Karpas-422 (cell line): ENCODE data around the gene BCL2L11. TPM values are rescaled to one million over a fixed set of nuclear protein-coding genes. Genes with fewer than 3 reads are reported as not detected.

Source experiments
- DNase-seq: peaks from one replicate; pipeline ENCODE4 v3.0.0-alpha.2; 2015
- H2AFZ ChIP-seq: fragments of 200-600 bp; sonication (generic); 2 replicates; pipeline ENCODE4 v1.6.1; 2014; ENCODE audit warnings: antibody characterized with exemption, low read length, mixed read lengths
- H3K27ac ChIP-seq: fragments of 200-600 bp; sonication (generic); 2 replicates; pipeline ENCODE4 v1.5.1; 2014; ENCODE audit warnings: mild to moderate bottlenecking, low read length, moderate library complexity
- H3K27me3 ChIP-seq: fragments of 200-600 bp; sonication (generic); 2 replicates; pipeline ENCODE4 v1.6.1; 2014; ENCODE audit warnings: low read length, mixed read lengths
- H3K36me3 ChIP-seq: fragments of 200-600 bp; sonication (generic); 2 replicates; pipeline ENCODE4 v1.6.1; 2014; ENCODE audit warnings: low read length, mixed read lengths; ENCODE audit not compliant: insufficient read depth
- H3K4me1 ChIP-seq: fragments of 200-600 bp; sonication (generic); 2 replicates; pipeline ENCODE4 v1.6.1; 2014; ENCODE audit warnings: mild to moderate bottlenecking, low read length, mixed read lengths
- H3K4me2 ChIP-seq: fragments of 200-600 bp; sonication (generic); 2 replicates; pipeline ENCODE4 v1.6.1; 2014; ENCODE audit warnings: low read length, low read depth, mild to moderate bottlenecking; ENCODE audit not compliant: poor library complexity, severe bottlenecking
- H3K4me3 ChIP-seq: fragments of 200-600 bp; sonication (generic); 2 replicates; pipeline ENCODE4 v1.5.1; 2014; ENCODE audit warnings: mild to moderate bottlenecking, antibody characterized with exemption, low read length, mixed read lengths
- H3K79me2 ChIP-seq: fragments of 200-600 bp; sonication (generic); 2 replicates; pipeline ENCODE4 v1.6.1; 2014; ENCODE audit warnings: mild to moderate bottlenecking, low read length, mixed read lengths
- H3K9ac ChIP-seq: fragments of 200-600 bp; sonication (generic); 2 replicates; pipeline ENCODE4 v1.6.0; 2014; ENCODE audit warnings: low read length
- H3K9me2 ChIP-seq: fragments of 200-600 bp; sonication (generic), shearing (Covaris generic); replicated peaks from 2 replicates; pipeline ENCODE4 v1.6.0; 2014; ENCODE audit warnings: mild to moderate bottlenecking, low read length, moderate library complexity; ENCODE audit not compliant: insufficient read depth
- H3K9me3 ChIP-seq: fragments of 300-700, 200-600 bp; sonication (generic); 2 replicates; pipeline ENCODE4 v1.6.1; 2014; ENCODE audit warnings: low read length, mixed read lengths
- H4K20me1 ChIP-seq: fragments of 200-600 bp; sonication (generic); 2 replicates; pipeline ENCODE4 v1.6.1; 2014; ENCODE audit warnings: mild to moderate bottlenecking, antibody characterized with exemption, low read length, low read depth; ENCODE audit not compliant: insufficient read depth
- total RNA-seq: library from RNA; depleted of rRNA; stranded (reverse); fragments of >200 nt; shearing (Covaris generic); gene quantifications from 2 replicates; pipeline ENCODE4 v1.2.3, GENCODE V29; 2014; ENCODE audit warnings: low replicate concordance

BCL2L11 gene
- total RNA-seq, 1 experiment from 2014 or later = 51.9 TPM

- H3K79me2 ChIP-seq = no peaks in the 10 kb centered on the region
These were observed 50.7 kb downstream of the BCL2L11 start for GRCh38 chr2:111171337-111171930.

GRCh38 chr2:111172666-111173065 lies 52.0 kb downstream of the BCL2L11 start:
- Histone ChIP-seq H3K9me3 (no peaks in the 10 kb centered on the region), H3K9ac (no peak overlapping the region), H3K36me3 (no peaks in the 10 kb centered on the region), H3K9me2 (no peaks in the 10 kb centered on the region), H3K4me2 (no peak overlapping the region), H3K79me2 (no peaks in the 10 kb centered on the region), H3K27ac (no peak overlapping the region), H3K27me3 (no peaks in the 10 kb centered on the region), H3K4me3 (no peak overlapping the region), H3K4me1 (peaks cover 35% of the 10 kb centered on the region), H2AFZ (no peak overlapping the region), H4K20me1 (no peaks in the 10 kb centered on the region; the same call in 1 of the 2 replicates)
- DNase-seq = no peak

More at GRCh38 chr2:111171337-111171930, 50.7 kb downstream of the BCL2L11 start:
- no peak overlapping the region for H2AFZ ChIP-seq
- H3K27me3 ChIP-seq = no peaks in the 10 kb centered on the region
- H3K4me3 ChIP-seq = no peak overlapping the region
- no peak overlapping the region for H3K9ac ChIP-seq
- no peaks in the 10 kb centered on the region for H3K9me3 ChIP-seq
- no peak for DNase-seq
- peaks cover 47% of the 10 kb centered on the region for H3K4me1 ChIP-seq
- H3K27ac ChIP-seq = no peak overlapping the region
- H3K4me2 ChIP-seq = no peak overlapping the region
- H4K20me1 ChIP-seq = peaks cover 5% of the 10 kb centered on the region
- H3K9me2 ChIP-seq = no peaks in the 10 kb centered on the region
- peaks cover 4% of the 10 kb centered on the region; the same call in 1 of the 2 replicates for H3K36me3 ChIP-seq

GRCh38 chr2:111173338-111173737 lies 52.6 kb downstream of the BCL2L11 start:
- Histone ChIP-seq H3K9me2 (no peaks in the 10 kb centered on the region), H3K36me3 (no peaks in the 10 kb centered on the region), H3K27ac (no peak overlapping the region), H2AFZ (no peak overlapping the region), H3K4me3 (no peak overlapping the region), H4K20me1 (no peaks in the 10 kb centered on the region), H3K9me3 (no peaks in the 10 kb centered on the region), H3K4me2 (no peak overlapping the region), H3K27me3 (no peaks in the 10 kb centered on the region), H3K9ac (no peak overlapping the region), H3K4me1 (peaks cover 28% of the 10 kb centered on the region), H3K79me2 (no peaks in the 10 kb centered on the region)
- no peak for DNase-seq

GRCh38 chr2:111173856-111174255 lies 53.1 kb downstream of the BCL2L11 start:
- H3K79me2 ChIP-seq = no peaks in the 10 kb centered on the region
- H3K36me3 ChIP-seq = no peaks in the 10 kb centered on the region
- H3K4me1 ChIP-seq = peaks cover 23% of the 10 kb centered on the region
- no peaks in the 10 kb centered on the region for H4K20me1 ChIP-seq
- H3K9me3 ChIP-seq = no peaks in the 10 kb centered on the region
- H3K27me3 ChIP-seq = no peaks in the 10 kb centered on the region
- H3K4me2 ChIP-seq = no peak overlapping the region
- no peak overlapping the region for H3K4me3 ChIP-seq
- DNase-seq = no peak
- no peak overlapping the region for H3K27ac ChIP-seq
- no peaks in the 10 kb centered on the region for H3K9me2 ChIP-seq
- H3K9ac ChIP-seq = no peak overlapping the region
- no peak overlapping the region for H2AFZ ChIP-seq

- Histone ChIP-seq H3K4me3 (no peak overlapping the region), H3K9me2 (no peaks in the 10 kb centered on the region), H3K4me2 (no peak overlapping the region), H3K4me1 (peaks cover 9% of the 10 kb centered on the region), H4K20me1 (no peaks in the 10 kb centered on the region), H3K9me3 (no peaks in the 10 kb centered on the region), H3K79me2 (no peaks in the 10 kb centered on the region), H3K9ac (no peak overlapping the region), H3K36me3 (no peaks in the 10 kb centered on the region), H3K27ac (no peak overlapping the region), H3K27me3 (no peaks in the 10 kb centered on the region), H2AFZ (no peak overlapping the region)
- no peak for DNase-seq
These were observed 54.9 kb downstream of the BCL2L11 start for GRCh38 chr2:111175615-111176014.

- Histone ChIP-seq H3K27me3 (no peaks in the 10 kb centered on the region), H3K9me3 (no peaks in the 10 kb centered on the region), H3K9ac (no peak overlapping the region), H3K9me2 (no peaks in the 10 kb centered on the region), H4K20me1 (no peaks in the 10 kb centered on the region), H3K27ac (no peak overlapping the region), H3K4me1 (peaks cover 9% of the 10 kb centered on the region), H3K36me3 (no peaks in the 10 kb centered on the region), H3K4me2 (no peak overlapping the region), H3K79me2 (no peaks in the 10 kb centered on the region), H3K4me3 (no peak overlapping the region), H2AFZ (no peak overlapping the region)
- DNase-seq = no peak
These were observed 55.7 kb downstream of the BCL2L11 start for GRCh38 chr2:111176388-111176787.

- no peaks in the 10 kb centered on the region for H3K36me3 ChIP-seq
- H3K79me2 ChIP-seq = no peaks in the 10 kb centered on the region
- H3K4me1 ChIP-seq = peaks cover 9% of the 10 kb centered on the region
- H3K27me3 ChIP-seq = no peaks in the 10 kb centered on the region
- H3K9me3 ChIP-seq = no peaks in the 10 kb centered on the region
- no peak overlapping the region for H2AFZ ChIP-seq
- H3K27ac ChIP-seq = no peak overlapping the region
- H3K9ac ChIP-seq = no peak overlapping the region
- no peaks in the 10 kb centered on the region for H4K20me1 ChIP-seq
- no peak overlapping the region for H3K4me2 ChIP-seq
- no peaks in the 10 kb centered on the region for H3K9me2 ChIP-seq
- H3K4me3 ChIP-seq = no peak overlapping the region
- no peak for DNase-seq
These were observed 56.2 kb downstream of the BCL2L11 start for GRCh38 chr2:111176867-111177266.

- no peak overlapping the region for H3K4me3 ChIP-seq
- H3K36me3 ChIP-seq = no peaks in the 10 kb centered on the region
- DNase-seq = no peak
- no peak overlapping the region for H3K4me2 ChIP-seq
- no peaks in the 10 kb centered on the region for H3K9me2 ChIP-seq
- H3K4me1 ChIP-seq = peaks cover 5% of the 10 kb centered on the region
- no peak overlapping the region for H2AFZ ChIP-seq
- no peaks in the 10 kb centered on the region for H3K9me3 ChIP-seq
- no peaks in the 10 kb centered on the region for H3K27me3 ChIP-seq
- H3K27ac ChIP-seq = no peak overlapping the region
- H4K20me1 ChIP-seq = no peaks in the 10 kb centered on the region
- H3K79me2 ChIP-seq = no peaks in the 10 kb centered on the region
- H3K9ac ChIP-seq = no peak overlapping the region
These were observed 57.6 kb downstream of the BCL2L11 start for GRCh38 chr2:111178296-111178695.
